GM21717 (cell line): ENCODE measurements around the gene AIF1.
A peak's percentile ranks its signal among the peaks of the same experiment; 100 is the strongest.

Experiments used
- ATAC-seq: cut with Tn5 transposase; IDR thresholded peaks from one replicate; pipeline ENCODE4 v1.9.1; 2021; ENCODE audit warnings: mild to moderate bottlenecking, moderate library complexity; ENCODE audit not compliant: unreplicated experiment

Gene AIF1

DNA sequence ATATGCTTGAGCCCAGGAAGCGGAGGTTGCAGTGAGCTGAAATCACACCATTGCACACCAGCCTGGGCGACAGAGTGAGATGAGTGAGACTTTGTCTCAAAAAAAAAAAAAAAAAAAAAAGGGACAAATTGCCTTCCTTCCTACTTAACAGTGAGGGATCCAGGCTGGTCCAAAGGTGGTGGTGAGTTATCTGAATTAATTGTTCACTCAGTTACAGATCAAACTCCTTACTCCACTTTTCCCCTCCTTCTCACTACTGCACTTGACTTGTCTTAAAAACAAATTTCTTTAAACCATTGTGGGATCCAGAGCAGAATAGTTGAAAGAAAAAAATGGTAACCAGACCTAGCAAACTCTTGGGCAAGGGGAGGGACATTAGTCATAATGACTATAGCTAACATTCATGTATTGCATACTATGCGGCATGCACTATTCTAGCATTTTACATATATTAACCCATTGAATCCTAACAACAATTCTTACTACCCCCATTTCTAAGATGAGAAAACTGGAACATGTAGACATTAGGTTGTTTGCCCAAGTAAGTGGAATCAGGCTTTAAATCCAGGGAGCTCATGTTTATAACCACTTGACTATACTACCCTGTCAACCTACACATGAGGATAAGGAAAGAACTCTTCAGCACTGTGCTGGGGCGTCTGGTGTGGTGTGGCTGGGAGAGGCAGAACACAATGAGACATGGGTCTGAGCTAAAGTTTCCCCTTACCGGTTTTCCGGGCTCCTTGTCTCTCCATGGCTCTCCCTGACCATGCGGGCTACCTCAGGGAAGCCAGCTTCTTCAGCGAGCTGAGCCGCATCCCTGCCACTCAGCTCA is 48.3 kb downstream of the AIF1 start:
- ATAC-seq, result no peak

- ATAC-seq, result no peak
These were observed 49.1 kb downstream of the AIF1 start for GRCh38 chr6:31663961-31664789.

DNA sequence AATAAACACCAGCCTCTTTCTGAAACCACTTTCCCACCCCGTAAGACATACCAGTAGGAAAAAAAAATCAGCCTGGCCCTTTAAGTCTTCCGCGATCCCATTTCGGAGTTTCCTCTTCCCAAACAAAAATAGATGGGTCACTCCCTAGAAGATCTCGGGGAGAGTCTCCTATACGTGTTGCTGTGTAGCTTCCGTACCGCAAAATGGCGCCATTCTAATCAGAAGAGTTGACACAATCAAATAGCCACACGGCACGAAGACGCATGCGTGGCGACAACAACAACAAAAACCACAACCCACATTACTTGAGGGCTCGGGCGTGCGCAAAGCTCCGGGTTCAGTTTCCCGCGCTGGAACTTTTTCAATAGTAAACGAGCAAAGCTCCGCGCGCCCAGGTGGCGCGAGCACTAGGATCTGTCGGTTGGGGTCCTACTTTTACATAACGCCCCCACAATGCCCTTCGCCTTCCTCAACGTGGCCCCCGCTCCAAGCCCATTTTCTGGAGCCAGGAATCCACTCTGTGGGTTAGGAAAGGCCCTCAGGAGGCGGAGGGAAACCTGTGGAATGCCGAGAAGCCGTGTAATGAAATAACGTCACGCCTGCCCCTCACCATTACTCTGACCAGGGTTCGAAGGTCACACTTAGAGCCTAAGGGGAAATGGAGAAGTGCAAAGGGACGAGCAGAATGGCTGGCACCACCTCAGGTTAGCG is 49.9 kb downstream of the AIF1 start, which contains the start of gene GPANK1:
TSS of gene GPANK1 (minus strand) at position 208 of the 711 bp plus-strand sequence. CDS start 519 bp downstream, outside the sequence.
- ATAC-seq, result no peak

DNA sequence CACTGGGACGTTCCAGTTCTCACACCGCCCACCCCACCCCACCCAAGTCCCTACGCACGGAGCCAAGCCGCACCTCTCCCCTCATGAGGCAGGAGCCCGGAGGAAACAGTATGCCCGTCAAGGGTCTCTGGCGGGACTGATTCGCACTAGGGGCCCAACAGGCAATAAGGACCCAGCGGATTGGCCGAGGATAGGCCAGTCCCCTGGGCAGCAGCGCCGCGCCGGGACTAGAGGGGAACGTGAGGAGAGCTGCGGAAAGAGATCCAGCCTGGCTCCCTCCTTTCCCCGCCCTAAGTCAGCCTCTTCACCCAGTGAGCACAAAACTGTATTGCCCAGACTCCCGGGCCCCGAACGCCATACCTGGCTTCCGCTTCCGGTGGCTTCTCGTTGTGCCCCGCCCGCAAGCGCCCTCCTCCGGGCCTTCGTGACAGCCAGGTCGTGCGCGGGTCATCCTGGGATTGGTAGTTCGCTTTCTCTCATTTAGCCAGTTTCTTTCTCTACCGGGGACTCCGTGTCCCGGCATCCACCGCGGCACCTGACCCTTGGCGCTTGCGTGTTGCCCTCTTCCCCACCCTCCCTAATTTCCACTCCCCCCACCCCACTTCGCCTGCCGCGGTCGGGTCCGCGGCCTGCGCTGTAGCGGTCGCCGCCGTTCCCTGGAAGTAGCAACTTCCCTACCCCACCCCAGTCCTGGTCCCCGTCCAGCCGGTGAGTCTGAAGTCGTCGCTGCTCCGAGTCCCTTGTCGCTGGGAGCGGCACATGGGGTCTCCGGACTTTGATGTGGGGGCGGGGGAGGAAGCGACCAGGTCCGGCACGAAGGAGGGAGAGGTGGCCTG is 50.7 kb downstream of the AIF1 start, which contains the start of gene CSNK2B:
TSS of gene CSNK2B (plus strand) at position 580 of the 836 bp plus-strand sequence. CDS start 752 bp downstream, outside the sequence.
- peak; percentile 65 for ATAC-seq

DNA sequence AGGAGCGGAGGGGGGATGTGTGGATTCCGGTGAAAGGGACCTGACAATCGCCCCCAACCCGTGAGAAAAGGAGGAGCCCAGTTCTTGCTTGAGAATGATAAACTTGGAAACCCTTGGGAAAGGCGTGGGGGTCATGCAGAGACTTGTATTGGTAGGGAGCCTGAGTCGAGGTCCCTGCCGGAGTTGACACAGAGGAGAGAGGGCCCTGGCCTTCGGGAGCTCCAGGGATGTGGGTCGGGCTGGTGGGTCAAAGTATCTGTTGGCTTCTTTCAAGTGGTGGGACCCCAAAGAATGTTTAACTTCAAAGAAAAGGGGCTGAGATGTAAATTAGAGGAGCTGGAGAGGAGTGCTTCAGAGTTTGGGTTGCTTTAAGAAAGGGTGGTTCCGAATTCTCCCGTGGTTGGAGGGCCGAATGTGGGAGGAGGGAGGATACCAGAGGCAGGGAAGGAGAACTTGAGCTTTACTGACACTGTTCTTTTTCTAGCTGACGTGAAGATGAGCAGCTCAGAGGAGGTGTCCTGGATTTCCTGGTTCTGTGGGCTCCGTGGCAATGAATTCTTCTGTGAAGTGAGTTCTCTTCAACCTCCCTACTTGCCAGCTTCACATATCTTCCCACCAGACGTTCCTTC is 51.4 kb downstream of the AIF1 start:
- no peak for ATAC-seq
